Mesothelial cell of epicardium (in vitro differentiated cells): ENCODE data around the gene PIP5K1A. TPM values are rescaled to one million over a fixed set of nuclear protein-coding genes. Genes with fewer than 3 reads are reported as not detected.

ENCODE experiments used
- DNase-seq, 2 experiments: peaks; one replicate each; pipeline ENCODE4 v3.0.0; 2021; ENCODE audit warnings: low spot score in 2 of 2; ENCODE audit not compliant: unreplicated experiment in 2 of 2
- H3K27ac Mint-ChIP-seq: 2 replicates; pipeline ENCODE4 v1.8.0; 2021; ENCODE audit warnings: mixed read lengths
- H3K27me3 Mint-ChIP-seq: 2 replicates; pipeline ENCODE4 v1.8.0; 2021; ENCODE audit warnings: low read depth, mixed read lengths
- H3K36me3 Mint-ChIP-seq: 2 replicates; pipeline ENCODE4 v1.8.0; 2021; ENCODE audit warnings: mixed read lengths
- H3K4me1 Mint-ChIP-seq: 2 replicates; pipeline ENCODE4 v1.8.0; 2021; ENCODE audit warnings: mixed read lengths
- H3K4me3 Mint-ChIP-seq: 2 replicates; pipeline ENCODE4 v1.8.0; 2021; ENCODE audit warnings: mild to moderate bottlenecking, moderate library complexity, mixed read lengths
- H3K9me3 Mint-ChIP-seq: 2 replicates; pipeline ENCODE4 v1.8.0; 2021; ENCODE audit warnings: mixed read lengths
- CTCF ChIP-seq: fragments of 200-600 bp; sonication (generic); IDR thresholded peaks from one replicate; pipeline ENCODE4 v1.5.0; 2021; ENCODE audit warnings: antibody characterized with exemption; ENCODE audit not compliant: unreplicated experiment
- total RNA-seq: library from RNA; stranded (reverse); gene quantifications from 3 replicates; pipeline ENCODE4 v1.2.1, GENCODE V29; 2021

Gene PIP5K1A
- total RNA-seq, 1 donor from 2014 or later: 122 TPM

DNA sequence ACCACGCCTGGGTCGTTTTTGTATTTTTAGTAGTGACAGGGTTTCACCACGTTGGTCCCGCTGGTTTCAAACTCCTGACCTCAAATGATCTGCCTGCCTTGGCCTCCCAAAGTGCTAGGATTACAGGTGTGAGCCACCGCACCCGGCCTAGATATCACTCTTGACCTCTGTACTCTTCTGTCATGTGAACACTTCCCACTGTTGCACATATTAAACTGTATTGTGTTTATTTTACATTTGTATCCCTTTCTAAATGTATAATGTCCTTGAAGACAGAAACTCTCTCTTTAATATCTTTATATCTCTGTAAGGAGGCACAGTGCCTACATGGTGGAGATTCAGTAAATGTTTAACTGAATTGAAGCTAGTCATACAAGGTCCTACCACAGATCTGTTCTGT is 36.9 kb downstream of the PIP5K1A start:
- no peak for DNase-seq
- Mint-ChIP-seq H3K27me3 (no peaks in the 10 kb centered on the region), H3K27ac (no peak overlapping the region), H3K36me3 (peaks cover 50% of the 10 kb centered on the region), H3K9me3 (no peaks in the 10 kb centered on the region), H3K4me3 (no peak overlapping the region), H3K4me1 (no peaks in the 10 kb centered on the region)
- TF ChIP-seq CTCF: no peak

GRCh38 chr1:151237678-151238466 is 39.5 kb downstream of the PIP5K1A start:
- no peak overlapping the region for H3K27ac Mint-ChIP-seq
- H3K4me1 Mint-ChIP-seq: no peaks in the 10 kb centered on the region
- H3K9me3 Mint-ChIP-seq: no peaks in the 10 kb centered on the region
- no peak overlapping the region for H3K4me3 Mint-ChIP-seq
- no peak for TF ChIP-seq CTCF
- H3K36me3 Mint-ChIP-seq: peaks cover 50% of the 10 kb centered on the region
- no peak for DNase-seq
- H3K27me3 Mint-ChIP-seq: no peaks in the 10 kb centered on the region

DNA sequence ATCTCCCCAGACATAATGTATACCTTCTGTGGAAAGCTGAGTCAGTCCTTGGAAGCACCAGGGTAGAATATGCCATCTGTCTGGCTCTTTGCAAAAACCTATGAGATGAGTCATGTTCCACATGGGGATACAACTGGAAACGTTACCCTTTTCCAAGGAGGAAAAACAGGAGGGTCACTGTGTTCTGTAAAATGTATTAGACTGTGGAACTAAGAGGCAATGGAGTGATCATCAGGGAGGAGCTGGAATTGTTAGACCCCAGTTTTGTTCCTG is 40.1 kb downstream of the PIP5K1A start:
- Mint-ChIP-seq H3K9me3 (no peaks in the 10 kb centered on the region), H3K27me3 (no peaks in the 10 kb centered on the region), H3K4me3 (no peak overlapping the region), H3K4me1 (no peaks in the 10 kb centered on the region), H3K36me3 (peaks cover 53% of the 10 kb centered on the region), H3K27ac (no peak overlapping the region)
- TF ChIP-seq CTCF: no peak
- DNase-seq: no peak

DNA sequence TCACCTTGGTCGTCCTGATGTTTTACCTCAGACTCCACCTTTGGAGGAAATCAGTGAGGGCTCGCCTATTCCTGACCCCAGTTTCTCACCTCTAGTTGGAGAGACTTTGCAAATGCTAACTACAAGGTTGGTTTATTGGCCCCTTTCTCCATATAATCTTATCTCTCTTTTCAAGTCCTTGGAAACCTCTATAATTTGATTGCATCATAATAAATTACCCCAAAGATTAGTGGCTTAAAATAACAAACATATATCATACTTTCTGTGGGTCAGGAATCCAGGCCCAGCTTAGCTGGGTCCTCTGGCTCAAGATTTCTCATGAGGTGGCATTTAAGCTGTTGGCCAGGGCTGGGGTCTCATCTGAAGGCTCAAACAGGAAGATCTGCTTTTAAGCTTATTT is 44.1 kb downstream of the PIP5K1A start:
- no peak for TF ChIP-seq CTCF
- H3K36me3 Mint-ChIP-seq: peaks cover 51% of the 10 kb centered on the region
- DNase-seq: no peak
- no peak overlapping the region for H3K4me3 Mint-ChIP-seq
- no peak overlapping the region for H3K27ac Mint-ChIP-seq
- H3K9me3 Mint-ChIP-seq: no peaks in the 10 kb centered on the region
- no peaks in the 10 kb centered on the region for H3K4me1 Mint-ChIP-seq
- H3K27me3 Mint-ChIP-seq: no peaks in the 10 kb centered on the region

GRCh38 chr1:151243683-151244216 is 45.4 kb downstream of the PIP5K1A start:
- H3K4me1 Mint-ChIP-seq: no peaks in the 10 kb centered on the region

More at GRCh38 chr1:151243683-151244216, 45.4 kb downstream of the PIP5K1A start:
- Mint-ChIP-seq H3K4me3 (no peak overlapping the region), H3K9me3 (no peaks in the 10 kb centered on the region), H3K27ac (no peak overlapping the region), H3K36me3 (peaks cover 49% of the 10 kb centered on the region), H3K27me3 (no peaks in the 10 kb centered on the region)
- no peak for DNase-seq
- TF ChIP-seq CTCF: no peak
